HG03432 (cell line): ENCODE measurements around the gene XRRA1.
"Not testable (repeated sequence)": the region's sequence is repeated elsewhere in the genome, so short reads cannot be mapped to it uniquely, and the experiment has no call there.

ENCODE experiments used
- ATAC-seq: cut with Tn5 transposase; IDR thresholded peaks from one replicate; pipeline ENCODE4 v1.9.1; 2021; ENCODE audit warnings: mild to moderate bottlenecking, moderate library complexity; ENCODE audit not compliant: unreplicated experiment

The XRRA1 gene

GRCh38 chr11:74948898-74949752 is at the start of gene XRRA1, which contains the start of gene SPCS2:
Gene XRRA1 (minus strand): TSS chr11:74949091. CDS start chr11:74940878, 8,213 bp downstream.
Gene SPCS2 (plus strand): TSS chr11:74949266. CDS start chr11:74949286, 20 bp downstream.
- ATAC-seq, result peak; percentile 92

- ATAC-seq, result peak; percentile 31
Observed at GRCh38 chr11:74992852-74993251, 44.0 kb upstream of the XRRA1 start.

- no peak for ATAC-seq
Observed at GRCh38 chr11:74990941-74991340, 42.0 kb upstream of the XRRA1 start.

- not testable (repeated sequence) for ATAC-seq
Observed at GRCh38 chr11:74990150-74990549, 41.3 kb upstream of the XRRA1 start.

- ATAC-seq, result no peak
Observed at GRCh38 chr11:74989260-74989638, 40.4 kb upstream of the XRRA1 start.

GRCh38 chr11:74988541-74989259 is 39.8 kb upstream of the XRRA1 start, which contains the start of gene NEU3:
Gene NEU3 (plus strand): TSS chr11:74988933. CDS start chr11:74989061, 128 bp downstream.
- peak; percentile 90 for ATAC-seq

- no peak for ATAC-seq
Observed at GRCh38 chr11:74984730-74985129, 35.8 kb upstream of the XRRA1 start.

- no peak for ATAC-seq
Observed at GRCh38 chr11:74984070-74984469, 35.2 kb upstream of the XRRA1 start.

GRCh38 chr11:74981888-74982287 is 33.0 kb upstream of the XRRA1 start:
- ATAC-seq, result no peak

GRCh38 chr11:74980634-74981033 is 31.7 kb upstream of the XRRA1 start:
- no peak for ATAC-seq

- ATAC-seq, result no peak
Observed at GRCh38 chr11:74978041-74978440, 29.1 kb upstream of the XRRA1 start.

GRCh38 chr11:74971424-74971823 is 22.5 kb upstream of the XRRA1 start:
- no peak for ATAC-seq

GRCh38 chr11:74970852-74971395 is 22.0 kb upstream of the XRRA1 start:
- no peak for ATAC-seq

GRCh38 chr11:74966651-74967050 is 17.8 kb upstream of the XRRA1 start:
- ATAC-seq, result no peak

GRCh38 chr11:74960128-74960527 is 11.2 kb upstream of the XRRA1 start:
- not testable (repeated sequence) for ATAC-seq

GRCh38 chr11:74957937-74958629 is 9.2 kb upstream of the XRRA1 start:
- ATAC-seq, result no peak

GRCh38 chr11:74956397-74957015 is 7.6 kb upstream of the XRRA1 start:
- ATAC-seq, result no peak

- ATAC-seq, result no peak
Observed at GRCh38 chr11:74954199-74954598, 5.3 kb upstream of the XRRA1 start.

- ATAC-seq, result no peak
Observed at GRCh38 chr11:74953451-74953850, 4.6 kb upstream of the XRRA1 start.

- ATAC-seq, result no peak
Observed at GRCh38 chr11:74952752-74953151, 3.9 kb upstream of the XRRA1 start.

- no peak for ATAC-seq
Observed at GRCh38 chr11:74951226-74951625, 2.3 kb upstream of the XRRA1 start.
